HCT116 (cell line): Measurements from ENCODE around the gene MMP24. TPM values are rescaled to one million over a fixed set of nuclear protein-coding genes. Genes with fewer than 3 reads are reported as not detected.

Experiments used
- ATAC-seq: fragments of 200-7000 bp; cut with Tn5 transposase; 2 replicates; pipeline ENCODE4 v1.9.1; 2020; ENCODE audit warnings: mild to moderate bottlenecking, moderate library complexity
- BruUV-seq: library from RNA; stranded (reverse); fragments of 400-500 nt; replicated peaks from 2 replicates; lab custom pipeline; 2021; lab: Mats Ljungman, UMichigan
- CTCF ChIA-PET: fragments of 300-600 bp; sonication (Branson Sonifier 250); formaldehyde crosslinking; loops from one replicate; lab custom pipeline; 2021; ENCODE audit warnings: antibody characterized with exemption; lab: Charles Lee
- POLR2A ChIA-PET: fragments of 300-600, 350-600 bp; sonication (Branson Sonifier 250); formaldehyde crosslinking; loops from one replicate; lab custom pipeline; 2021; ENCODE audit warnings: antibody characterized with exemption; lab: Charles Lee
- RAD21 ChIA-PET, 2 experiments: fragments of 300-600 bp; sonication (Branson Sonifier 250); formaldehyde crosslinking; loops; one replicate each; lab custom pipeline; 2023; ENCODE audit warnings: low total read pairs in 2 of 2; ENCODE audit not compliant: uncharacterized antibody in 2 of 2, unreplicated experiment in 2 of 2, low non-redundant PET in 1 of 2; lab: Charles Lee
- DNase-seq: peaks from one replicate; pipeline ENCODE4 v3.0.0-alpha.2; 2010; ENCODE audit warnings: low read depth, low spot score
- H2AFZ ChIP-seq: fragments of 200-600 bp; shearing (Covaris generic), sonication (generic); 2 replicates; pipeline ENCODE4 v1.6.1; 2017; ENCODE audit warnings: low read depth, mixed run types, mixed read lengths, antibody characterized with exemption, low read length; ENCODE audit not compliant: poor library complexity, severe bottlenecking
- H3K27ac ChIP-seq: 2 replicates; pipeline ENCODE4 v1.5.1; 2012; ENCODE audit warnings: low read depth, low read length
- H3K27me3 ChIP-seq: fragments of 200-600 bp; sonication (generic); 2 replicates; pipeline ENCODE4 v1.6.1; 2016; ENCODE audit warnings: mixed run types, low read length, mixed read lengths; ENCODE audit not compliant: insufficient read depth
- H3K36me3 ChIP-seq, 2 experiments: fragments of 200-500 bp in 1 of 2; fragments of 200-600 bp in 1 of 2; sonication (Bioruptor generic) in 1 of 2; sonication (generic) in 1 of 2; 2 replicates each; pipeline versions ENCODE4 v1.5.1 to v1.6.1; 2014 to 2016; ENCODE audit warnings: low read length in 2 of 2, inconsistent platforms in 1 of 2, mixed read lengths in 1 of 2, mixed run types in 1 of 2; ENCODE audit not compliant: insufficient read depth in 2 of 2, control insufficient read depth in 1 of 2
- H3K4me1 ChIP-seq, 2 experiments: fragments of 200-600 bp in 1 of 2; sonication (generic) in 1 of 2; 2 replicates each; pipeline versions ENCODE4 v1.5.1 to v1.6.1; 2012 to 2017; ENCODE audit warnings: low read length in 2 of 2, inconsistent platforms in 1 of 2, mild to moderate bottlenecking in 1 of 2, mixed read lengths in 1 of 2, mixed run types in 1 of 2, moderate library complexity in 1 of 2; ENCODE audit not compliant: insufficient read depth in 2 of 2, control insufficient read depth in 1 of 2
- H3K4me2 ChIP-seq: fragments of 200-600 bp; sonication (generic); 2 replicates; pipeline ENCODE4 v1.6.1; 2017; ENCODE audit warnings: mixed run types, low read length, mixed read lengths
- H3K4me3 ChIP-seq, 2 experiments: fragments of 200-600 bp in 1 of 2; sonication (generic) in 1 of 2; replicated peaks in 1 of 2; 2 replicates each; pipeline ENCODE4 v1.5.1; 2011 to 2016; ENCODE audit warnings: low read length in 2 of 2, control low read depth in 1 of 2, low read depth in 1 of 2, mild to moderate bottlenecking in 1 of 2, mixed read lengths in 1 of 2, mixed run types in 1 of 2
- H3K79me2 ChIP-seq: fragments of 200-600 bp; sonication (generic); 2 replicates; pipeline ENCODE4 v1.6.1; 2017; ENCODE audit warnings: mild to moderate bottlenecking, mixed run types, low read length, moderate library complexity, mixed read lengths; ENCODE audit not compliant: insufficient read depth
- H3K9ac ChIP-seq: fragments of 200-600 bp; sonication (generic); 2 replicates; pipeline ENCODE4 v1.6.1; 2016; ENCODE audit warnings: low read length, mixed read lengths
- H3K9me2 ChIP-seq: fragments of 200-600 bp; sonication (generic), shearing (Covaris generic); 2 replicates; pipeline ENCODE4 v1.6.1; 2017; ENCODE audit warnings: mixed run types, mild to moderate bottlenecking, moderate library complexity; ENCODE audit not compliant: insufficient read depth
- H3K9me3 ChIP-seq, 2 experiments: fragments of 200-500 bp in 1 of 2; fragments of 200-600 bp in 1 of 2; sonication (Bioruptor generic) in 1 of 2; sonication (generic) in 1 of 2; 2 replicates each; pipeline ENCODE4 v1.6.1; 2014 to 2017; ENCODE audit warnings: low read length in 2 of 2, mixed read lengths in 2 of 2, inconsistent platforms in 1 of 2, low read depth in 1 of 2, mild to moderate bottlenecking in 1 of 2, mixed run types in 1 of 2, moderate library complexity in 1 of 2; ENCODE audit not compliant: control insufficient read depth in 1 of 2, insufficient read depth in 1 of 2
- H4K20me1 ChIP-seq: fragments of 200-600 bp; sonication (generic), shearing (Covaris generic); 2 replicates; pipeline ENCODE4 v1.6.1; 2017; ENCODE audit warnings: mixed run types, mild to moderate bottlenecking, moderate library complexity; ENCODE audit not compliant: insufficient read depth
- CBX3 ChIP-seq: IDR thresholded peaks from 2 replicates; pipeline ENCODE4 v1.6.1; 2012; ENCODE audit warnings: low read depth
- EGR1 ChIP-seq: IDR thresholded peaks from 2 replicates; pipeline ENCODE4 v1.6.1; 2012; ENCODE audit warnings: low read depth
- EZH2 ChIP-seq: fragments of 200-600 bp; sonication (generic); IDR thresholded peaks from 2 replicates; pipeline ENCODE4 v1.6.1; 2017; ENCODE audit warnings: antibody characterized with exemption, mixed run types
- EZH2phosphoT487 ChIP-seq: fragments of 200-600 bp; IDR thresholded peaks from 2 replicates; pipeline ENCODE4 v1.6.1; 2018; ENCODE audit warnings: antibody characterized with exemption, borderline replicate concordance
- FOSL1 ChIP-seq: IDR thresholded peaks from 2 replicates; pipeline ENCODE4 v1.6.1; 2012; ENCODE audit warnings: low read depth
- JUND ChIP-seq: IDR thresholded peaks from 2 replicates; pipeline ENCODE4 v1.6.1; 2012
- POLR2A ChIP-seq: IDR thresholded peaks from 2 replicates; pipeline ENCODE4 v1.7.0; 2011; ENCODE audit warnings: borderline replicate concordance; ENCODE audit not compliant: insufficient read depth, insufficient read length; ENCODE audit errors: extremely low read depth
- SIN3A ChIP-seq: IDR thresholded peaks from 2 replicates; pipeline ENCODE4 v1.6.1; 2012; ENCODE audit warnings: low read depth
- YY1 ChIP-seq: IDR thresholded peaks from 2 replicates; pipeline ENCODE4 v1.6.1; 2011; ENCODE audit warnings: low read length, low read depth, moderate library complexity, mild to moderate bottlenecking; ENCODE audit not compliant: insufficient replicate concordance; ENCODE audit errors: extremely low read depth
- ZFX ChIP-seq: fragments of 450-650 bp; IDR thresholded peaks from 2 replicates; pipeline ENCODE4 v1.6.1; 2017
- ZNF274 ChIP-seq: fragments of 200-500 bp; sonication (Bioruptor generic); IDR thresholded peaks from 2 replicates; pipeline ENCODE4 v1.6.1; 2014; ENCODE audit warnings: mild to moderate bottlenecking, low read depth, low read length, inconsistent platforms
- intact Hi-C: fragments of 100-400 bp; cut with micrococcal nuclease; formaldehyde crosslinking; loops from 2 replicates; pipeline ENCODE4 v1.10.0; 2022
- total RNA-seq: library from RNA; stranded (reverse); gene quantifications from one replicate; pipeline ENCODE4 v1.2.1, GENCODE V29; 2021; ENCODE audit not compliant: unreplicated experiment
- TF ChIP-seq, protein P1 (sequence below): IDR thresholded peaks from 2 replicates; pipeline ENCODE4 v1.6.1; 2012
- TF ChIP-seq, protein P2 (sequence below), 3 experiments: fragments of 200-600 bp in 1 of 3; sonication (generic) in 1 of 3; IDR thresholded peaks in 2 of 3; conservative IDR thresholded peaks in 1 of 3; 2 replicates each; pipeline ENCODE4 v1.5.1; 2012 to 2017; ENCODE audit warnings: low read depth in 2 of 3, low read length in 2 of 3, antibody characterized with exemption in 1 of 3, borderline replicate concordance in 1 of 3, control low read depth in 1 of 3, mild to moderate bottlenecking in 1 of 3, mixed read lengths in 1 of 3, mixed run types in 1 of 3, moderate library complexity in 1 of 3; ENCODE audit not compliant: insufficient read depth in 1 of 3
- TF ChIP-seq, protein P3 (sequence below): IDR thresholded peaks from 2 replicates; pipeline ENCODE4 v1.6.1; 2011; ENCODE audit warnings: mild to moderate bottlenecking, low read length, moderate library complexity; ENCODE audit not compliant: insufficient replicate concordance; ENCODE audit errors: extremely low read depth

Gene MMP24
- total RNA-seq, 1 experiment from 2014 or later, result not detected

DNA sequence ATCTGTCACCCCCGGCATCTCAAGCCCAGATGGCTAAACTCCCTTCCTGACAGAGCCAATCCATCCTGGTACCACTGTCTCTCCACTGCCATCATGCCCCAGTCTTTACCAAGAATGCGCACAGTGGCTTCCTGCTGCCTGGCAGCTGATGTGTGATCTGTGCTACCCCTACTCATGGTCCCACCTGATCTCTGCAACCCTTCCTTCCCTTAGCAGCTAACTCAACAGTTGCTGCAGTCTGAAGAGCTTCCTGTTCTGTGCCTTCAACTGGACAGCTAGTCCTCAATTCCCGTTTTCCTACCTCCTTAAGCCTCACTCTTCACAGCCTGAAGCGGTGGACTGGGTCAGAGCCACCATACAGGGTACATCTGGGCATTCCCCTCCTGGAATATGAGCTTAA, 73.3 kb downstream of the MMP24 start:
- Histone ChIP-seq H3K27ac (no peak overlapping the region), H4K20me1 (no peaks in the 10 kb centered on the region), H2AFZ (no peak overlapping the region), H3K9ac (no peak overlapping the region), H3K9me3 (no peaks in the 10 kb centered on the region), H3K36me3 (0 out of 4 replicates have a peak, but pooled peaks cover 0 to 2% of the 10 kb centered on the region in 2 experiments), H3K79me2 (no peaks in the 10 kb centered on the region), H3K9me2 (no peaks in the 10 kb centered on the region), H3K4me3 (no peak overlapping the region), H3K4me2 (no peak overlapping the region), H3K4me1 (peaks cover 16 to 38% of the 10 kb centered on the region in 2 experiments), H3K27me3 (no peaks in the 10 kb centered on the region)
- ATAC-seq, result no peak
- POLR2A ChIA-PET, result interaction anchor here (0.9 kb wide), 1 partner anchor 19 kb away, joined by 3 read pairs; no protein-coding TSS in a partner anchor
- intact Hi-C loops, result no loop called here
- no peak for TF ChIP-seq EGR1
- TF ChIP-seq ZNF274, result no peak
- TF ChIP-seq EZH2, result no peak
- TF ChIP-seq ZFX, result no peak
- no peak for TF ChIP-seq CBX3
- TF ChIP-seq JUND, result no peak
- TF ChIP-seq, protein P1, sequence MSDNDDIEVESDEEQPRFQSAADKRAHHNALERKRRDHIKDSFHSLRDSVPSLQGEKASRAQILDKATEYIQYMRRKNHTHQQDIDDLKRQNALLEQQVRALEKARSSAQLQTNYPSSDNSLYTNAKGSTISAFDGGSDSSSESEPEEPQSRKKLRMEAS, result no peak
- TF ChIP-seq, protein P2, sequence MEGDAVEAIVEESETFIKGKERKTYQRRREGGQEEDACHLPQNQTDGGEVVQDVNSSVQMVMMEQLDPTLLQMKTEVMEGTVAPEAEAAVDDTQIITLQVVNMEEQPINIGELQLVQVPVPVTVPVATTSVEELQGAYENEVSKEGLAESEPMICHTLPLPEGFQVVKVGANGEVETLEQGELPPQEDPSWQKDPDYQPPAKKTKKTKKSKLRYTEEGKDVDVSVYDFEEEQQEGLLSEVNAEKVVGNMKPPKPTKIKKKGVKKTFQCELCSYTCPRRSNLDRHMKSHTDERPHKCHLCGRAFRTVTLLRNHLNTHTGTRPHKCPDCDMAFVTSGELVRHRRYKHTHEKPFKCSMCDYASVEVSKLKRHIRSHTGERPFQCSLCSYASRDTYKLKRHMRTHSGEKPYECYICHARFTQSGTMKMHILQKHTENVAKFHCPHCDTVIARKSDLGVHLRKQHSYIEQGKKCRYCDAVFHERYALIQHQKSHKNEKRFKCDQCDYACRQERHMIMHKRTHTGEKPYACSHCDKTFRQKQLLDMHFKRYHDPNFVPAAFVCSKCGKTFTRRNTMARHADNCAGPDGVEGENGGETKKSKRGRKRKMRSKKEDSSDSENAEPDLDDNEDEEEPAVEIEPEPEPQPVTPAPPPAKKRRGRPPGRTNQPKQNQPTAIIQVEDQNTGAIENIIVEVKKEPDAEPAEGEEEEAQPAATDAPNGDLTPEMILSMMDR (IDR thresholded peaks at IDR 0.05 in 2 of 3, conservative IDR thresholded peaks at IDR 0.05 in 1 of 3; ENCODE audit: borderline replicate concordance in 1 of 3, insufficient read depth in 1 of 3, low read depth in 2 of 3, low read length in 2 of 3), result no peak
- no peak for TF ChIP-seq POLR2A
- no peak for TF ChIP-seq SIN3A
- TF ChIP-seq EZH2phosphoT487, result no peak
- TF ChIP-seq, protein P3, sequence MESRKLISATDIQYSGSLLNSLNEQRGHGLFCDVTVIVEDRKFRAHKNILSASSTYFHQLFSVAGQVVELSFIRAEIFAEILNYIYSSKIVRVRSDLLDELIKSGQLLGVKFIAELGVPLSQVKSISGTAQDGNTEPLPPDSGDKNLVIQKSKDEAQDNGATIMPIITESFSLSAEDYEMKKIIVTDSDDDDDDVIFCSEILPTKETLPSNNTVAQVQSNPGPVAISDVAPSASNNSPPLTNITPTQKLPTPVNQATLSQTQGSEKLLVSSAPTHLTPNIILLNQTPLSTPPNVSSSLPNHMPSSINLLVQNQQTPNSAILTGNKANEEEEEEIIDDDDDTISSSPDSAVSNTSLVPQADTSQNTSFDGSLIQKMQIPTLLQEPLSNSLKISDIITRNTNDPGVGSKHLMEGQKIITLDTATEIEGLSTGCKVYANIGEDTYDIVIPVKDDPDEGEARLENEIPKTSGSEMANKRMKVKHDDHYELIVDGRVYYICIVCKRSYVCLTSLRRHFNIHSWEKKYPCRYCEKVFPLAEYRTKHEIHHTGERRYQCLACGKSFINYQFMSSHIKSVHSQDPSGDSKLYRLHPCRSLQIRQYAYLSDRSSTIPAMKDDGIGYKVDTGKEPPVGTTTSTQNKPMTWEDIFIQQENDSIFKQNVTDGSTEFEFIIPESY, result no peak
- no peak for TF ChIP-seq FOSL1
- no peak for TF ChIP-seq YY1
- CTCF ChIA-PET, result no interaction called here
- no TSS peak for BruUV-seq
- RAD21 ChIA-PET, result interaction anchor here in 1 of 2 experiments (0.5 kb wide), 1 partner anchor 148 kb away, joined by 3 read pairs; no protein-coding TSS in a partner anchor
- no peak for DNase-seq
